IPS-20b (cell line): ENCODE results near the gene NMRAL1.

Experiments used
- H3K27ac ChIP-seq: one replicate; pipeline ENCODE4 v1.5.1; 2013; ENCODE audit warnings: low read length
- H3K27me3 ChIP-seq: 2 replicates; pipeline ENCODE4 v1.6.1; 2013; ENCODE audit warnings: mild to moderate bottlenecking, low read length, inconsistent platforms; ENCODE audit not compliant: insufficient read depth
- H3K36me3 ChIP-seq: 2 replicates; pipeline ENCODE4 v1.6.1; 2013; ENCODE audit warnings: low read depth, mild to moderate bottlenecking, inconsistent platforms, low read length, moderate library complexity; ENCODE audit not compliant: insufficient read depth
- H3K4me1 ChIP-seq: 2 replicates; pipeline ENCODE4 v1.6.1; 2013; ENCODE audit warnings: mild to moderate bottlenecking, control low read depth, inconsistent platforms, low read length, moderate library complexity; ENCODE audit not compliant: insufficient read depth
- H3K4me3 ChIP-seq: 2 replicates; pipeline ENCODE4 v1.5.1; 2013; ENCODE audit warnings: mild to moderate bottlenecking, low read length, inconsistent platforms
- H3K9ac ChIP-seq: 2 replicates; pipeline ENCODE4 v1.6.1; 2013; ENCODE audit warnings: low read depth, mild to moderate bottlenecking, inconsistent platforms, low read length, moderate library complexity
- H3K9me3 ChIP-seq: 2 replicates; pipeline ENCODE4 v1.6.1; 2013; ENCODE audit warnings: mild to moderate bottlenecking, low read depth, low read length, inconsistent platforms; ENCODE audit not compliant: insufficient read depth

NMRAL1 gene

GRCh38 chr16:4481526-4481925 lies 7.1 kb upstream of the NMRAL1 start:
- Histone ChIP-seq H3K27me3 (no peaks in the 10 kb centered on the region), H3K9ac (no peak overlapping the region), H3K27ac (no peak overlapping the region), H3K4me3 (no peak overlapping the region), H3K4me1 (no peaks in the 10 kb centered on the region), H3K9me3 (no peaks in the 10 kb centered on the region), H3K36me3 (peaks cover 3% of the 10 kb centered on the region; the same call in 1 of the 2 replicates)

GRCh38 chr16:4477966-4478365 lies 3.5 kb upstream of the NMRAL1 start:
- Histone ChIP-seq H3K36me3 (no peaks in the 10 kb centered on the region), H3K9ac (peak overlapping the region; percentile 33; the same call in 1 of the 2 replicates), H3K27ac (no peak overlapping the region), H3K4me3 (peak overlapping the region; percentile 38; the same call in 1 of the 2 replicates), H3K27me3 (no peaks in the 10 kb centered on the region), H3K4me1 (no peaks in the 10 kb centered on the region), H3K9me3 (no peaks in the 10 kb centered on the region)

- no peaks in the 10 kb centered on the region for H3K27me3 ChIP-seq
- H3K9me3 ChIP-seq: no peaks in the 10 kb centered on the region
- H3K4me3 ChIP-seq: peak within 1 kb of the TSS; percentile 70
- H3K27ac ChIP-seq: no peak within 1 kb of the TSS
- H3K4me1 ChIP-seq: no peaks in the 10 kb centered on the region
- H3K36me3 ChIP-seq: peaks cover 5% of the 10 kb centered on the region
- H3K9ac ChIP-seq: peak within 1 kb of the TSS; percentile 71; the same call in 1 of the 2 replicates
Observed at GRCh38 chr16:4475880-4476788, 1.7 kb upstream of the NMRAL1 start, which contains the start of gene HMOX2. Gene HMOX2, plus strand, starts transcription at chr16:4476398. Its CDS starts 29,127 bp downstream, at chr16:4505525.

DNA sequence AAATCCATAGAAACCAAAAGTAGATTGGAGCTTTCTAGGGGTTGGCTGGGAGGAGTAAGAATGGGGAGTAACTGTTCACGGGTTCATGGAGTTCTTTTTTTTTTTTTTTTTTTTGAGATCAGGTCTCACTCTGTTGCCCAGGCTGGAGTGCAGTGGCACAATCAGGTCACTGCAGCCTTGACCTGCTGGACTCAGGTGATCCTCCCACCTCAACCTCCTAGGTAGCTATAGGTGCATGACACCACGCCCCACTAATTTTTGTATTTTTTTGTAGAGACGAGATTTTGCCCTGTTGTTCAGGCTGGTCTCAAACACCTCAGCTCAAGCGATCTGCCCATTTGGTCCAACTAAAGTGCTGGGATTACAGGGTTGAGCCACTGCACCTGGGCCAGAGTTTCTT lies 1.5 kb downstream of the NMRAL1 start:
- H3K27me3 ChIP-seq: no peaks in the 10 kb centered on the region
- no peaks in the 10 kb centered on the region for H3K9me3 ChIP-seq
- H3K4me1 ChIP-seq: no peaks in the 10 kb centered on the region
- H3K27ac ChIP-seq: no peak overlapping the region
- H3K36me3 ChIP-seq: peaks cover 26% of the 10 kb centered on the region
- H3K4me3 ChIP-seq: peak overlapping the region; percentile 92; the same call in 1 of the 2 replicates
- peak overlapping the region; percentile 98; the same call in 1 of the 2 replicates for H3K9ac ChIP-seq

DNA sequence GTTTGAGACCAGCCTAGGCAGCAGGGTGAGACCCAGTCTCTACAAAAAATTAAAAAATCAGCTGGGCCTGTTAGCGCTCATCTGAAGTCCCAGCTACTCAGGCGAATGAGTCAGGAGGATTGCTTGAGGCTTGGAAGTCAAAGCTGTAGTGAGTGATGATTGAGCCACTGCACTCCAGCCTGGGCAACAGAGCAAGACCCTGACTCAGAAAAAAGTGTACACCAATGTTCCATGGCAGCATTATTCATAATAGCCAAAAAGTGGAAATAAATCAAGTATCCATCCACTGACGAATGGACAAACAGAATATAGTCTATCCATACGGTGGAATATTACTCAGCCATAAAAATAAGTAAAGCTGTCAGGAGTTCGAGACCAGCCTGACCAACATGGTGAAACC lies 2.6 kb downstream of the NMRAL1 start:
- Histone ChIP-seq H3K27me3 (no peaks in the 10 kb centered on the region), H3K27ac (no peak overlapping the region), H3K4me3 (no peak overlapping the region), H3K36me3 (peaks cover 36% of the 10 kb centered on the region), H3K9ac (no peak overlapping the region), H3K4me1 (no peaks in the 10 kb centered on the region), H3K9me3 (no peaks in the 10 kb centered on the region)

DNA sequence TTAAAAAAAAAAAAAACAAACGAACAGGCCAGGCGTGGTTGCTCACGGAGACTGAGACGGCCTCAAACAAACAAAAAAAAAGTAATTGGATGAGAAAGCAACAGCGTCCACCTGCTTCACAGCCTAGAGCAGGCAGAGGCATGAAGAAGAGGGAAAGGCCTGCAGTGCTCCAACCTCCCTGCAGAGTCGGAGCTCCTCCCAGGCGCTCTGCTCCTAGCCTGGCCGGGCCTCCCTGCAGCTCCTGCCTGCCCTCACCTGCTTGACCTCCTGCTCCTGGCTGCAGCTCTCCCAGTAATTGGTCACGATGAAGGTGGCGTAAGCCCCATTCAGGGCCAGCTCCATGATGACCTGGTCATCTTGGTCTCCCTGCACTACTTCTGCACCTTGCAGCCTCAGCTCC lies 5.5 kb downstream of the NMRAL1 start:
- Histone ChIP-seq H3K36me3 (peaks cover 60% of the 10 kb centered on the region), H3K27me3 (no peaks in the 10 kb centered on the region), H3K9ac (no peak overlapping the region), H3K27ac (no peak overlapping the region), H3K9me3 (no peaks in the 10 kb centered on the region), H3K4me3 (no peak overlapping the region), H3K4me1 (no peaks in the 10 kb centered on the region)

DNA sequence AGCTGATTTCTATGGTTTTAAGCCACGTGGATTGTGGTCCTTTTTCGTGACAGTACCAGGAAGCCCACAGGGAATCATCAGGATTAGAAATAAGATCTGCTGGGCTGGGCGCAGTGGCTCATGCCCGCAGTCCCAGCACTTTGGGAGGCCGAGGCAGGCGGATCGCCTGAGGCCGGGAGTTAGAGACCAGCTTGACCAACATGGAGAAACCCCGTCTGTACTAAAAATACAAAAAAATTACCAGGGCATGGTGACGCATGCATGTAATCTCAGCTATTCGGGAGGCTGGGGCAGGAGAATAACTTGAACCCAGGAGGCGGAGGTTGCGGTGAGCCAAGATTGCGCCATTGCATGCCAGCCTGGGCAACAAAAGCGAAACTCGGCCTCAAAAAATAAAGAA lies 6.5 kb downstream of the NMRAL1 start:
- Histone ChIP-seq H3K36me3 (peaks cover 70% of the 10 kb centered on the region), H3K4me3 (no peak overlapping the region), H3K9me3 (no peaks in the 10 kb centered on the region), H3K27me3 (no peaks in the 10 kb centered on the region), H3K4me1 (no peaks in the 10 kb centered on the region), H3K9ac (no peak overlapping the region), H3K27ac (no peak overlapping the region)

GRCh38 chr16:4465977-4466779 lies 8.2 kb downstream of the NMRAL1 start:
- Histone ChIP-seq H3K4me3 (no peak overlapping the region), H3K9me3 (no peaks in the 10 kb centered on the region), H3K9ac (no peak overlapping the region), H3K27me3 (no peaks in the 10 kb centered on the region), H3K27ac (no peak overlapping the region), H3K4me1 (peaks cover 3% of the 10 kb centered on the region; the same call in 1 of the 2 replicates), H3K36me3 (peaks cover 67% of the 10 kb centered on the region)

DNA sequence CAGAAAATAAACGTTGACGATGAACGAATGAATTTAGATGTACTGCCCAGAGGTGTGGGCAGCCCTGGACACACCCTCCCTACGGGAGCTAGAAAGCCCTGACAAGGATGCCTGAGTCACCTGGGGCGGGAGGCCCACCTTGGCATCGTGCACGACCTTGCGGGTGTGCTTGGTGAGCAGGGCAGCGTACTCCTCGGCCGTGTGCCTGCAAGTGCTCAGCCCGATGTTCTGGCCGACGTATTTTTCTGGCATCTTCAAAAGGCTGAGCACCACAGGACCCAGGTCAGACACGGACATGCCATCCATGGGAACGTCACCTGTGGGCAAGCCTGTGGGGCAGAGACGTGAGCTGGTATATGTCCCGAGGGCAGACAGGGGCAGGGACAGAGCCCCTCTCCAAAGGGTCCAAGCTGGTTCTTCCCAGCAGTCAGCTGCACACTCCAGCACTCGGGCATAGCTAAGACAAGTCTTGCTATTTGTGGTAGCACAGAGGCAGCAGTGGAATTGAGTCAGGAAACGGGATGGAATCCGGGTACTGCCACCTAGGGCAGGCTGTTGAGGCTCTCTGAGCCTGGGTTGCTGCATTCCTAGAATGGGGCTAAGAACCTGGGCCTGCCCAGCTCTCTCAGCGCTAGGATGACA lies 10.8 kb downstream of the NMRAL1 start:
- Histone ChIP-seq H3K36me3 (peaks cover 55% of the 10 kb centered on the region), H3K4me3 (no peak overlapping the region), H3K27me3 (no peaks in the 10 kb centered on the region), H3K27ac (no peak overlapping the region), H3K9me3 (no peaks in the 10 kb centered on the region), H3K9ac (no peak overlapping the region), H3K4me1 (peaks cover 3% of the 10 kb centered on the region; the same call in 1 of the 2 replicates)

DNA sequence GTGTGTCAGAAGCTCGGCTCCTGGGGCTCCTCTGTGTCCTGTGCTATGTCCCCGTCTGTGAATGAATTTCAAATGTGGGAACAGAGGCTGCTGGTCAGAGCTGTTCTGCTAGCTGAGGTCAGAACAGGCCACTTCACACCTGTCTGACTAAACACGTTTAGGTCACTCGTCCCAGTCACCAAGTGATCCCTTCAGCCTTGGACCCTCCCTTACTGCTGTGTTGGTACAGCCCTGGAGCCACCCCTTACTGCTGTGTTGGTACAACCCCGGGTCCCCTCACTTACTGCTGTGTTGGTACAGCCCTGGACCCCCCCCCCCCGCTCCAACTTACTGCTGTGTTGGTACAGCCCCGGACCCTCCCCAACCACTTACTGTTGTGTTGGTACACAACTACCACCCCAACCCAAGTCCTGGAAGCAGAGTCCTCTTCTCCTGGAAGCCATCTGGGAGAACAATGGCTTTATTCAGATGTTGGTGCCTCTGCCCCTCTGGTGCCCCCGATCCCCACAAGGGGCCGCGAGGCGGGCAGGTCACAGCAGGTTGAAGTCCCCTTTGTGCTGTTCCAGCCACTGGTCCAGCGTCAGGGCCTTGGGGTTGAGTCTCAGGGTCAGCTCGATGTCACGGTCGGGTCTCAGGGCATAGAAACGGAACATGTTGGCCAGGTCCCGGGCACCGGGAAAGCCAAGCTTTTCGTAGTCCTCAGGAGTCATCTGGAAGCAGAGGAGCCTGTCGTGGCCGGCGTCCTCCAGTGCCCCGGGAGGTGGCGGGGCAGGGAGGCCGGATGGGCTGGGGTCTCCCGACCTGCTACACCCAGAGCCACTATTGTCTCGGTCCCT lies 13.0 kb downstream of the NMRAL1 start:
- Histone ChIP-seq H3K4me1 (peaks cover 3% of the 10 kb centered on the region; the same call in 1 of the 2 replicates), H3K9ac (no peak overlapping the region), H3K9me3 (no peaks in the 10 kb centered on the region), H3K27me3 (no peaks in the 10 kb centered on the region), H3K36me3 (peaks cover 52% of the 10 kb centered on the region), H3K27ac (no peak overlapping the region), H3K4me3 (no peak overlapping the region)

DNA sequence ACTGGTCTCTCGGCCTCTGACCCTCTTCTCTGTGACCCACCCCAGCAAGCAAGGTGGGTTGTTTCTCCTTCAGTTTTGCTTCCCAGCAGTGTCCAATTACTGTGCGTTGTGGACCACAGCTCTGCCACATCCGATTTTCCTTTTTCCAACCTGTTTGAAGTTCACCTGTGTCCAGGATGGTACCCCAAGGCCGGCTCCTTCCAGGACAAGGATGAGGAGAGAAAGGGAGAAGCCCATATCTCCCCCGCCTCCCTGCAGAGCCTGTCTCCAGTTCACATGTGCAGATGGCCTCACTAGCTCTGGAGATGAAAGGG lies 13.5 kb downstream of the NMRAL1 start:
- Histone ChIP-seq H3K9ac (no peak overlapping the region), H3K27me3 (no peaks in the 10 kb centered on the region), H3K4me3 (no peak overlapping the region), H3K27ac (no peak overlapping the region), H3K4me1 (peaks cover 3% of the 10 kb centered on the region; the same call in 1 of the 2 replicates), H3K9me3 (no peaks in the 10 kb centered on the region), H3K36me3 (peaks cover 52% of the 10 kb centered on the region)
